Peyer's patch (tissue), 4 donors: ENCODE results near the gene HNRNPL.

Experiments
- POLR2A ChIP-seq, 2 donors: fragments of 450-650 bp; IDR thresholded peaks; one replicate each; pipeline ENCODE4 v1.5.1; 2017; ENCODE audit warnings: antibody characterized with exemption in 2 of 2, mild to moderate bottlenecking in 2 of 2, moderate library complexity in 2 of 2
- TF ChIP-seq, protein P1 (sequence below), 6 experiments: fragments of 450-650 bp in 4 of 6; fragments of 200-600 bp in 2 of 6; sonication (generic) in 1 of 6; IDR thresholded peaks; one replicate each; pipeline ENCODE4 v1.5.1; 2017 to 2019; ENCODE audit warnings: antibody characterized with exemption in 6 of 6, mild to moderate bottlenecking in 3 of 6, moderate library complexity in 1 of 6

DNA sequence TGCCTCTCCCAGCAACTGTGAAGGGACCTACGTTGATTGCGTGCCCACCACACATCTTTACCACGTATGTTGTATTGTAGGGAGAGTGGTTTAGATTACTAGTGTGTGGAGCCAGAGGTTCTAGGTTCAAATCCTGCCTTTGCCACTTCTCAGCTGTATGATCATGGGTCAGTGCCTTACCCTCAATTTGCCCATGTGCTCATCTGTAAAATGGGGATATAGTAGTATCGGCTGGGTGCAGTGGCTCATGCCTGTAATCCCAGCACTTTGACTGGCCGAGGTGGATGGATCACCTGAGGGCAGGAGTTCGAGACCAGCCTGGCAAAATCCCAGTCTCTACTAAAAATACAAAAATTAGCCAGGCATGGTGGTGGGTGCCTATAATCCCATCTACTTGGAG lies 36.5 kb downstream of the HNRNPL start:
- TF ChIP-seq, protein P1, sequence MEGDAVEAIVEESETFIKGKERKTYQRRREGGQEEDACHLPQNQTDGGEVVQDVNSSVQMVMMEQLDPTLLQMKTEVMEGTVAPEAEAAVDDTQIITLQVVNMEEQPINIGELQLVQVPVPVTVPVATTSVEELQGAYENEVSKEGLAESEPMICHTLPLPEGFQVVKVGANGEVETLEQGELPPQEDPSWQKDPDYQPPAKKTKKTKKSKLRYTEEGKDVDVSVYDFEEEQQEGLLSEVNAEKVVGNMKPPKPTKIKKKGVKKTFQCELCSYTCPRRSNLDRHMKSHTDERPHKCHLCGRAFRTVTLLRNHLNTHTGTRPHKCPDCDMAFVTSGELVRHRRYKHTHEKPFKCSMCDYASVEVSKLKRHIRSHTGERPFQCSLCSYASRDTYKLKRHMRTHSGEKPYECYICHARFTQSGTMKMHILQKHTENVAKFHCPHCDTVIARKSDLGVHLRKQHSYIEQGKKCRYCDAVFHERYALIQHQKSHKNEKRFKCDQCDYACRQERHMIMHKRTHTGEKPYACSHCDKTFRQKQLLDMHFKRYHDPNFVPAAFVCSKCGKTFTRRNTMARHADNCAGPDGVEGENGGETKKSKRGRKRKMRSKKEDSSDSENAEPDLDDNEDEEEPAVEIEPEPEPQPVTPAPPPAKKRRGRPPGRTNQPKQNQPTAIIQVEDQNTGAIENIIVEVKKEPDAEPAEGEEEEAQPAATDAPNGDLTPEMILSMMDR (IDR thresholded peaks at IDR 0.05): no peak
- no peak for TF ChIP-seq POLR2A (IDR thresholded peaks at IDR 0.05)
